WTC11 (cell line): Measurements from ENCODE around the gene NR3C1. TPM values are rescaled to one million over a fixed set of nuclear protein-coding genes. Genes with fewer than 3 reads are reported as not detected.

Experiments used
- ATAC-seq: fragments of 200-7000 bp; cut with Tn5 transposase; 2 replicates; pipeline ENCODE4 v1.10.0; 2021; ENCODE audit warnings: mild to moderate bottlenecking, moderate library complexity
- CTCF ChIA-PET: fragments of 300-600 bp; sonication (Branson Sonifier 250); formaldehyde crosslinking; loops from one replicate; lab custom pipeline; 2021; ENCODE audit warnings: antibody characterized with exemption; lab: Charles Lee
- POLR2A ChIA-PET: fragments of 350-600 bp; sonication (Branson Sonifier 250); formaldehyde crosslinking; loops from one replicate; lab custom pipeline; 2021; ENCODE audit warnings: antibody characterized with exemption; lab: Charles Lee
- DNase-seq: peaks from one replicate; pipeline ENCODE4 v3.0.0; 2021; ENCODE audit warnings: low spot score
- H3K27ac Mint-ChIP-seq: 2 replicates; pipeline ENCODE4 v1.8.0; 2021; ENCODE audit warnings: mixed read lengths
- H3K27me3 Mint-ChIP-seq: 2 replicates; pipeline ENCODE4 v1.8.0; 2021; ENCODE audit warnings: low read depth, mild to moderate bottlenecking, moderate library complexity, mixed read lengths
- H3K36me3 Mint-ChIP-seq: 2 replicates; pipeline ENCODE4 v1.8.0; 2021; ENCODE audit warnings: mixed read lengths
- H3K4me1 Mint-ChIP-seq: 2 replicates; pipeline ENCODE4 v1.8.0; 2022; ENCODE audit warnings: mixed read lengths
- H3K4me3 Mint-ChIP-seq: 2 replicates; pipeline ENCODE4 v1.8.0; 2021; ENCODE audit warnings: mild to moderate bottlenecking, moderate library complexity, mixed read lengths
- H3K9me3 Mint-ChIP-seq: 2 replicates; pipeline ENCODE4 v1.8.0; 2021; ENCODE audit warnings: mixed read lengths
- CDX4 ChIP-seq: fragments of 250-450 bp; sonication (Bioruptor Pico); IDR thresholded peaks from 2 replicates; pipeline ENCODE4 v1.9.0; 2021; ENCODE audit warnings: moderate library complexity, mild to moderate bottlenecking, inconsistent platforms, borderline replicate concordance
- CREB1 ChIP-seq: sonication (generic); formaldehyde crosslinking; IDR thresholded peaks from 2 replicates; pipeline ENCODE4 v1.8.0; 2023; ENCODE audit warnings: mild to moderate bottlenecking, missing genetic modification reagents
- FOXK1 ChIP-seq: sonication (generic); formaldehyde crosslinking; IDR thresholded peaks from 2 replicates; pipeline ENCODE4 v1.8.0; 2022; ENCODE audit warnings: mild to moderate bottlenecking, moderate library complexity, missing genetic modification reagents
- GABPB1 ChIP-seq: sonication (generic); formaldehyde crosslinking; IDR thresholded peaks from 2 replicates; pipeline ENCODE4 v1.8.1; 2023; ENCODE audit warnings: mild to moderate bottlenecking, missing genetic modification reagents
- NFE2L1 ChIP-seq: sonication (generic); formaldehyde crosslinking; IDR thresholded peaks from 2 replicates; pipeline ENCODE4 v1.8.1; 2023; ENCODE audit warnings: missing genetic modification reagents
- OVOL2 ChIP-seq: fragments of 250-450 bp; sonication (Bioruptor Pico); IDR thresholded peaks from 2 replicates; pipeline ENCODE4 v1.9.0; 2021; ENCODE audit warnings: mild to moderate bottlenecking, borderline replicate concordance
- PRDM15 ChIP-seq: sonication (generic); formaldehyde crosslinking; IDR thresholded peaks from 2 replicates; pipeline ENCODE4 v1.8.0; 2022; ENCODE audit warnings: missing genetic modification reagents
- PREB ChIP-seq: sonication (generic); formaldehyde crosslinking; IDR thresholded peaks from 2 replicates; pipeline ENCODE4 v1.8.1; 2022; ENCODE audit warnings: mild to moderate bottlenecking, missing genetic modification reagents, moderate library complexity, borderline replicate concordance
- PRRX2 ChIP-seq: fragments of 250-450 bp; sonication (Bioruptor Pico); IDR thresholded peaks from 2 replicates; pipeline ENCODE4 v1.8.0; 2021; ENCODE audit warnings: mild to moderate bottlenecking
- RELA ChIP-seq: sonication (generic); formaldehyde crosslinking; IDR thresholded peaks from 2 replicates; pipeline ENCODE4 v1.8.1; 2022; ENCODE audit warnings: missing genetic modification reagents, mild to moderate bottlenecking, borderline replicate concordance
- SMAD3 ChIP-seq: sonication (generic); formaldehyde crosslinking; IDR thresholded peaks from 2 replicates; pipeline ENCODE4 v1.8.0; 2022; ENCODE audit warnings: missing genetic modification reagents, mild to moderate bottlenecking, borderline replicate concordance
- TCF7 ChIP-seq: sonication (generic); formaldehyde crosslinking; IDR thresholded peaks from 2 replicates; pipeline ENCODE4 v1.8.0; 2022; ENCODE audit warnings: mild to moderate bottlenecking, low read depth, missing genetic modification reagents, moderate library complexity
- TEAD1 ChIP-seq: sonication (generic); formaldehyde crosslinking; IDR thresholded peaks from 2 replicates; pipeline ENCODE4 v1.8.0; 2022; ENCODE audit warnings: mild to moderate bottlenecking, missing genetic modification reagents
- ZBTB21 ChIP-seq: sonication (generic); formaldehyde crosslinking; IDR thresholded peaks from 2 replicates; pipeline ENCODE4 v1.8.1; 2023; ENCODE audit warnings: mild to moderate bottlenecking, missing genetic modification reagents, borderline replicate concordance
- ZBTB43 ChIP-seq: sonication (generic); formaldehyde crosslinking; IDR thresholded peaks from 2 replicates; pipeline ENCODE4 v1.8.1; 2023; ENCODE audit warnings: mild to moderate bottlenecking, missing genetic modification reagents
- ZMAT4 ChIP-seq: fragments of 250-450 bp; sonication (Bioruptor Pico); IDR thresholded peaks from 2 replicates; pipeline ENCODE4 v1.9.0; 2021; ENCODE audit warnings: mild to moderate bottlenecking
- ZNF138 ChIP-seq: sonication (generic); formaldehyde crosslinking; conservative IDR thresholded peaks from 2 replicates; pipeline ENCODE4 v1.8.1; 2022; ENCODE audit warnings: mild to moderate bottlenecking, moderate library complexity, missing genetic modification reagents
- ZNF281 ChIP-seq: sonication (generic); formaldehyde crosslinking; IDR thresholded peaks from 2 replicates; pipeline ENCODE4 v1.8.0; 2023; ENCODE audit warnings: mild to moderate bottlenecking, missing genetic modification reagents
- ZNF416 ChIP-seq: fragments of 250-450 bp; sonication (Bioruptor Pico); IDR thresholded peaks from 2 replicates; pipeline ENCODE4 v1.9.0; 2021; ENCODE audit warnings: mild to moderate bottlenecking, inconsistent platforms
- ZNF423 ChIP-seq: fragments of 250-450 bp; sonication (Bioruptor Pico); IDR thresholded peaks from 2 replicates; pipeline ENCODE4 v2.1.2; 2022; ENCODE audit warnings: mild to moderate bottlenecking, moderate library complexity
- ZSCAN18 ChIP-seq: fragments of 250-450 bp; sonication (Bioruptor Pico); IDR thresholded peaks from 2 replicates; pipeline ENCODE4 v2.1.2; 2022; ENCODE audit warnings: mild to moderate bottlenecking, moderate library complexity
- total RNA-seq: library from RNA; stranded (reverse); gene quantifications from 3 replicates; pipeline ENCODE4 v1.2.3, GENCODE V29; 2021

The NR3C1 gene
- total RNA-seq, 1 experiment from 2014 or later = 15.0 TPM

- ChIA-PET POLR2A (no interaction called here), CTCF (interaction anchor here (0.7 kb wide), 1 partner anchor 519 kb away, joined by 5 read pairs; no protein-coding TSS in a partner anchor)
- no peak for ATAC-seq
- peaks cover 19% of the 10 kb centered on the region for H3K4me1 Mint-ChIP-seq
- TF ChIP-seq ZNF423 (CRISPR knock-in tag) = no peak
- peaks cover 12% of the 10 kb centered on the region for H3K9me3 Mint-ChIP-seq
- H3K4me3 Mint-ChIP-seq = no peak overlapping the region
- H3K36me3 Mint-ChIP-seq = peaks cover 12% of the 10 kb centered on the region
- H3K27me3 Mint-ChIP-seq = no peaks in the 10 kb centered on the region
- no peak for DNase-seq
- H3K27ac Mint-ChIP-seq = no peak overlapping the region
Measured at GRCh38 chr5:143281226-143281625, 122.3 kb downstream of the NR3C1 start.

GRCh38 chr5:143279698-143280097 lies 123.8 kb downstream of the NR3C1 start:
- H3K27me3 Mint-ChIP-seq = no peaks in the 10 kb centered on the region
- TF ChIP-seq ZMAT4 (CRISPR knock-in tag) = no peak
- no peak for TF ChIP-seq ZNF416 (CRISPR knock-in tag)
- TF ChIP-seq CDX4 (CRISPR knock-in tag) = no peak
- peak; percentile 63; the same call in 1 of the 2 replicates for TF ChIP-seq TEAD1
- peak; percentile 66 for TF ChIP-seq FOXK1 (CRISPR knock-in tag)
- no peak for TF ChIP-seq ZNF423 (CRISPR knock-in tag)
- TF ChIP-seq ZNF281 (CRISPR knock-in tag) = no peak
- peak; percentile 67; the same call in 1 of the 2 replicates for TF ChIP-seq GABPB1 (CRISPR knock-in tag)
- TF ChIP-seq PRRX2 (CRISPR knock-in tag) = no peak
- TF ChIP-seq ZBTB21 (CRISPR knock-in tag) = no peak
- no peak for TF ChIP-seq TCF7 (CRISPR knock-in tag)
- no peak for TF ChIP-seq NFE2L1 (CRISPR knock-in tag)
- no peak for TF ChIP-seq ZSCAN18 (CRISPR knock-in tag)
- no peak for TF ChIP-seq ZNF138 (CRISPR knock-in tag)
- TF ChIP-seq, all 79 proteins: peak for 3
- ATAC-seq (peak; percentile 100), DNase-seq (peak; percentile 13)
- POLR2A ChIA-PET = no interaction called here
- Mint-ChIP-seq H3K36me3 (peaks cover 12% of the 10 kb centered on the region), H3K4me3 (no peak overlapping the region), H3K27ac (no peak overlapping the region), H3K4me1 (peaks cover 25% of the 10 kb centered on the region), H3K9me3 (peaks cover 12% of the 10 kb centered on the region)
- CTCF ChIA-PET = interaction anchor here (1.5 kb wide), 1 partner anchor 124 kb away, joined by 3 read pairs; the partner anchor contains the start of gene NR3C1

GRCh38 chr5:143277536-143277935 lies 126.0 kb downstream of the NR3C1 start:
- Mint-ChIP-seq H3K9me3 (no peaks in the 10 kb centered on the region), H3K4me3 (no peak overlapping the region), H3K27ac (no peak overlapping the region), H3K36me3 (no peaks in the 10 kb centered on the region), H3K4me1 (peaks cover 25% of the 10 kb centered on the region), H3K27me3 (no peaks in the 10 kb centered on the region; the same call in 1 of the 2 replicates)
- ATAC-seq = no peak
- DNase-seq = no peak
- POLR2A ChIA-PET = no interaction called here
- CTCF ChIA-PET = no interaction called here
- no peak for TF ChIP-seq PRDM15
- TF ChIP-seq NFE2L1 (CRISPR knock-in tag) = no peak
- TF ChIP-seq OVOL2 = no peak
- TF ChIP-seq TEAD1 = no peak
- no peak for TF ChIP-seq ZBTB43 (CRISPR knock-in tag)
- TF ChIP-seq SMAD3 (CRISPR knock-in tag) = no peak
- no peak for TF ChIP-seq CREB1 (CRISPR knock-in tag)
- TF ChIP-seq PREB (CRISPR knock-in tag) = no peak
- TF ChIP-seq RELA = no peak
